HL-60/S4 treated with phorbol 12-myristate 13-acetate at 8.2 ng/mL for 4 days and 3 days (cell line): ENCODE data around the gene PBX3.

Experiments
- in situ Hi-C: fragments of 300-500 bp; cut with MboI; formaldehyde crosslinking; loops from 2 replicates; pipeline ENCODE4 v1.15.0; 2022; ENCODE audit warnings: low sequenced_read_pairs

The PBX3 gene

DNA sequence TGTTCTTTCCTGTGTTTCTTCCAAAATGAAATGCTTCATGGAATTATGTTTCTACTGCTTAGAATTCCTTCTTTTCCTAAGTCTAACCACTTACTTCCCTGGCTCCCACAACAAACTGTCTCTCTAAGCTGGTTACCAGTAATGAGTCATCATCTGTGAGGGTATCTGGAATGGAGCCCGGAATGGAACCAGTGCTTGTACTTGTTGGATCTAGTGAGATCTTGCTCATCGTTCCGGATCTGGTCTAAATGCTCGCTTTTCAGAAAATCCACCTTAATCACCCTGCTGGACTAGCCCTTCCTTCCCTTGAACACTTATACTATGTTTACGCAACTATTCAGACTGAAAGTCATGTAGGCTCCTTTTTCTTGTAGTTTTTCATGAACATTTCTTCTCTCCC lies 184.8 kb downstream of the PBX3 start:
- in situ Hi-C loops = no loop called here

DNA sequence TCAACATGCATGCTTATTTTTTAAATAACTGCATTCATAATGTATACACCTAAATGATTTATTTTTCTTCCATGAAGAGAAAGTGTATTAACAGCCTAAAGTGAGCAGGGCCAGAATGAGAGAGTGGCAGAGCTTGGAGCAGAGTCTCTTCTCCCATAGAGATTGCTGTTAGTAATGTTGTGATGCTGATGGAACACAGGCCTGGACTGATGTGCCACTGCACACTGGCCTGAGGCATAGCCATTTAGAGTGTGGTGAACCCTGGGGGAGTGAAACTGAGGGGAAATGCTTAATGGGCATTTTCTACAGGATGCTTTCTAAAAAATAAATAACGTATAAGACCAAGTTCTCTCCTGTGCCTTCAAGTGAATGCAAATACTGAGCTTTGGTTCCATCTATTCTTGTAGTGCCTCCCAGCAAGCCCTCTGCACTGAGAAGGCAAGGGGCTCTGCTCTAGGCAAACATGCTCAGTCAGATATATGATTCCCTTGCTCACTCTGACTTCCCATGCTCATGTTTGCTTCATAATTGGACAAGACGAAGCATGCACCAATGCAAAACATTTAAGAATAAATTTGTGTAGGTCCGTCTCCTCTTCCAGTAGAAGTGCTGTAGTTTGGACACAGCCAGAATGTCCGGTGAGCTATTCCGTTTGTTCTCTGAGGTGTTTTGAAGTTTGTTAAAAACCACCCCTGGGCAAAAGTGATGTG lies 185.7 kb downstream of the PBX3 start:
- in situ Hi-C loops = no loop called here

GRCh38 chr9:125942125-125942524 lies 195.0 kb downstream of the PBX3 start:
- in situ Hi-C loops = no loop called here

DNA sequence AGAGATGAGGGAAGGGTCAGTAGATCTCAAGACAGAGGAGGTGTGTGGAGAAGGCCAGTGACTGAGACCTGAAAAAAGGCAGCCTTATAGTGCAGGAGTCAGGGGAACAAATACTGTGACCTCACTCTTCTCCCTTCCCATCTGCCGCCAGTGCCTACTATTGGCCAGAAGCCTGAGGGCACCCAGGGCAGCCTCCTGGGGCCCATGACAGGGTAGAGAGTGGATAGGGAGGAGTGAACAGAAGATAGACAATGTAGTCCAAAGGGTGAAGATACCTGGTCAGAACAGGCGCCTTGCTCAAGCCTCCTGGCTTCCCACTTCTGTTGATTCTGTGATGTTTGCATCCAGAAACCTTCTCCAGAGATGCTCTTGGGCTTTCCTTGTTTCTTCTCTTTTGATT lies 196.7 kb downstream of the PBX3 start:
- in situ Hi-C loops = no loop called here

DNA sequence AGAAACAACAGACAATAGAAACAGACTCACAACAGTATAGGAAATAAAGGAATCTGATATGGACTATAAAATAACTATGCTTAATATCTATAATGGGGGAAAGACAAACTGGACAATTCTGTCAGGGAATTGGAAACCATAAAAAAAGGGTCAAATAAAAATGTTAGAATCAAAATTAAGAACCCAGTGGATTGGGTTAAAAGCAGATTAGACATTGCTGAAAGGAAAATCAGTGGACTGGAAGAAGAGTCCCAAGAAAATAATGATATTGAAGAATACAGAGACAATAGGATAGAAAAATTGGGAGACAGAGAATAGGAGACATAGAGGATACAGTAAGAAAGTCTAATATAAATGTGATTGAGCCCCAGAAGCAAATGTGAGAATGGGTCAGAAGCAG lies 199.2 kb downstream of the PBX3 start:
- in situ Hi-C loops = no loop called here

DNA sequence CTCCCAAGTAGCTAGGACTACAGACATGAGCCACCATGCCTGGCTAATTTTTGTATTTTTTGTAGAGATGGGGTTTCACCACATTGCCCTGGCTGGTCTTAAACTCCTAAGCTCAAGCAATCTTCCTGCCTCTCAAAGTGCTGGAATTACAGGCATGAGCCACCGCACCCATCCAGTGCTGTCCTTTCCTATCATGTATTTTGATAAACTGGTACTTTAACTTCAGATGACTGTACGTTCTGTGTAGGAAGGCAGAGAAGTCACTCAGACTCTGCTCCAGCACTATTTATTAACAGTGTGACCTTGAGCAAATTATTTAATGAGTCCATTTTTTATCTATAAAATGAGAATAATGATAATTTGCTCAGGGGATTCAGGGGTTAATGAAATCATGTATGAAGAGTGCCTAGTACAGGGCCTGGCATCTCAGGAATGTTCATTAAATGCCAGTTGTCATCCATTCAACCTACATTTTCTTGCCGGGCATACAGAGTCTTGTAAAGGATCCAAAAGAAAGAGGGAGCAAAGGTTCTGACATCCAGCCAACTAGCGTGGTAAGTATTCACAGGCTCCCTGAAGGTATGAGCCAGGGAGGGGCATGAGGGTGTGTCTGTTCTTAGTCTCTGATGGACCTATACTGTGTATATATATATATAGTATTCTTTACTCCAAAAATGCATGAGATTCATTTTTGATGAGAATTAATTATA lies 201.9 kb downstream of the PBX3 start:
- in situ Hi-C loops = no loop called here

DNA sequence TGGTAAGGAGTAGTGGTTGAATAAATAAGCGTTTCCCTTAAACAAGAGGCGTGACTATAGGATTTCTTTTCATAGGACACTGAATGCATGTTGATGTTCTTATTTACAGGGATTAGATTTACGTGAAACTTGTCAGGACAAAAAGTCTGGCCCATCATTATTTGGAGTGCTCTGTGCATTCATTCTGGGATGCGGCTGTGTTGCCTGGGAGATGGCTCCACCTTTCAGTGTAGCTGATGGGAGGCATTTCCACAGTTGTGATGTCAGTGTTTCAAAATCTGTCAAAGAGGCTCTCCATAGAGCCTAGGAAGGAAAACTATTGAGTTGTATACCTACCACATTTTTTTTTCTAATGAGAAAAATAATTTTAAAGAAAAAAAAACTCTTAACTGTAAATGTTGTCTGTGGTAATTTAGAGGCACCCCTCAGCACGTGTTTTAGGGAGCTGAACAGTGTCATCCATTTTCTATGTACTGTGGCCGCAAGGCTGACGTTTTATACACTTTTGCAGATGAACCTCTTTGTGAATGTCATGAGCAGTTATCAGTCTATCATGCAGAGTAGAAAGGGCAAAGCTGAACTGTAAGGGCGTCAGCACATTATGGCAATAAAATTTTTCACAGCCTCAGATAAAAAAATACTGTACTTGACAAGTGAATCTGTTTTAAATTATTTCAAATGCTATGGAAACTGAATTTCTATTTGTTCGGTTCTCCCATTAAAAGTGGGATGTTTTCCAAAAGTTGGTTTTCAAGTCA lies 202.7 kb downstream of the PBX3 start:
- in situ Hi-C loops = no loop called here

DNA sequence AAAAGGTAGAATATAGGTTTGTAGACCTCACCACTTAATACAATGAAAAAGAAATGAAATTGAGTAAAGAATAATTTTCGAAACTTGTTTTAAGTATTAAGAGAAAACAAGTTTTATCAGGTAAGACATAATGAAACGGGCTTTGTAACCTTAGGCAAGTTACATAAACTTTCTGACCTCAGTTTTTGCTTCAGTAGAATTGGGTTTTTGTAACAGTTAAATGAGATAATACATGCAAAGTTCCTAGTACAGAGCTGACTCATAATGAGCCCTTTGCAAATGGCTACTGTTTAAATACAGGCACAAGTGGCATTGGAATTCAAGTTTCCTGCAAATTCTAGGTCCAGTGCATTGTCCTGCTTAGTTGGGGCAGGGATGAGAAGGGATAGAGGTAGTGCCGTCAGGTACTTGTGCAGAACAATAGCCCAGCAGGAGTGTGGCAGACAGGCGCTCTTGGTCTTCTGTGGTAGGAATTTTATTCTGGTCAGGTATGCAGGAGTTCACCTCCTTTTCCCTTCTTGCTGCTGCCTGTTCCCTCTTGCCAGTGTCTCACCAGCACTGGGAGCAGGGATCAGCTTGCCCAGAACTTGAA lies 203.8 kb downstream of the PBX3 start:
- in situ Hi-C loops = no loop called here

GRCh38 chr9:125953314-125954019 lies 206.3 kb downstream of the PBX3 start:
- in situ Hi-C loops = no loop called here

- in situ Hi-C loops = no loop called here
Measured at GRCh38 chr9:125956102-125956501, 208.9 kb downstream of the PBX3 start.

- in situ Hi-C loops = no loop called here
Measured at GRCh38 chr9:125959315-125959714, 212.1 kb downstream of the PBX3 start.

- in situ Hi-C loops = no loop called here
Measured at GRCh38 chr9:125959951-125960619, 212.9 kb downstream of the PBX3 start.

DNA sequence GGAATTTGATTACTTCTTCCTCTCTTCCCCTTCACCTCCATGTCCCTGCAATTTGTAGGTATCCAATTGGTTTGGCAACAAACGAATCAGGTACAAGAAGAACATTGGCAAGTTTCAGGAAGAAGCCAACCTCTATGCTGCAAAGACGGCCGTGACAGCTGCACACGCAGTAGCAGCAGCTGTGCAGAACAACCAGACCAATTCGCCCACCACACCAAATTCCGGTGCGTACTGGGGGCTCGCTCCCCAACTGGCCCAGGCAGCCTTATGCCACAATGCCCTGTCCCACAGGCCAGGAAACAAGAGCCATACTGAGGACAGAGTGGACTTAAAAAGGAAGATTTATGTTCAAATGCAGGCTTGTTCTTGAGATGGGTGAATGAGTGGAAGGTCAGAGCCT lies 213.5 kb downstream of the PBX3 start:
- in situ Hi-C loops = no loop called here

GRCh38 chr9:125961072-125961471 lies 213.9 kb downstream of the PBX3 start:
- in situ Hi-C loops = no loop called here

DNA sequence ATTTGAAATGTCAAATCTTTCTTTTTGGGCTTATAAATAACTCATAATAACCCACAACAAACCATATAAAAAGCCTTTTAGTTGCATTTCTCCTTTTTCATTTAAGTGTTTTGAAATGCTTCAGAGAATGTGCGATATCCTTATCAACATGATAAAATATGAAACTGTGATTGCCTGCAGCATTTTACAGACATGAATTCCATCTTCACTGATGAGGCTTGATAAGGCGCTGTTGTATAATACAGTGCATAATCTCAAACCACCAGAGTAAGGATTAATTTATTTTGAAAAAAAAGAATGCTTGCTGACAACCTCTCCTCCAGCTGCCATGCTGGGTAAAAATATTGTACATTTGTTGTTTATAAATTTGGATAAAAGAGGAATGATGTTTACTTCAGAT lies 216.8 kb downstream of the PBX3 start:
- in situ Hi-C loops = no loop called here

- in situ Hi-C loops = no loop called here
Measured at GRCh38 chr9:125964702-125965225, 217.6 kb downstream of the PBX3 start.

DNA sequence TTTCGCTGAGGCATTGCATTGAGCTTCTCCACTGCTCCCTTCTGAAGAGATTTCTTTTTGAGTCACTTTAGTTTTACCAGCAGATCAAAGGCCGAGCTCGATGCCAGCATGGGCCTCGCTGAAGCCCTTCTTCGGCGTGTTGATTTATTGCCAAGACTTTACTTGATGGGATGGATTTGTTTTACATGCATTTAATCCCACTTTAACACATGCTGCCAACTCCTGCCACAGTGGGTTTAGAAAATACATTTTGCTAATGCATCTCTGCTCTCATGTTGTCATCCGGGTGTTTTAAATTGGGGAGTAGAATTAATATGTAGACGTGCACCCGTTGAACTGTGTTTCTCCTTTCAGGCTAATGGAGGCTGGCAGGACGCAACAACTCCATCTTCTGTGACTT lies 218.3 kb downstream of the PBX3 start:
- in situ Hi-C loops = no loop called here

- in situ Hi-C loops = no loop called here
Measured at GRCh38 chr9:125966466-125966865, 219.3 kb downstream of the PBX3 start.

- in situ Hi-C loops = no loop called here
Measured at GRCh38 chr9:125966959-125967711, 220.0 kb downstream of the PBX3 start.
